ENCODE measurements around the gene RAPSN. TPM values are rescaled to one million over a fixed set of nuclear protein-coding genes. Genes with fewer than 3 reads are reported as not detected.

Gene RAPSN
- total RNA-seq, 1 donor from 2014 or later: 3.7 TPM

DNA sequence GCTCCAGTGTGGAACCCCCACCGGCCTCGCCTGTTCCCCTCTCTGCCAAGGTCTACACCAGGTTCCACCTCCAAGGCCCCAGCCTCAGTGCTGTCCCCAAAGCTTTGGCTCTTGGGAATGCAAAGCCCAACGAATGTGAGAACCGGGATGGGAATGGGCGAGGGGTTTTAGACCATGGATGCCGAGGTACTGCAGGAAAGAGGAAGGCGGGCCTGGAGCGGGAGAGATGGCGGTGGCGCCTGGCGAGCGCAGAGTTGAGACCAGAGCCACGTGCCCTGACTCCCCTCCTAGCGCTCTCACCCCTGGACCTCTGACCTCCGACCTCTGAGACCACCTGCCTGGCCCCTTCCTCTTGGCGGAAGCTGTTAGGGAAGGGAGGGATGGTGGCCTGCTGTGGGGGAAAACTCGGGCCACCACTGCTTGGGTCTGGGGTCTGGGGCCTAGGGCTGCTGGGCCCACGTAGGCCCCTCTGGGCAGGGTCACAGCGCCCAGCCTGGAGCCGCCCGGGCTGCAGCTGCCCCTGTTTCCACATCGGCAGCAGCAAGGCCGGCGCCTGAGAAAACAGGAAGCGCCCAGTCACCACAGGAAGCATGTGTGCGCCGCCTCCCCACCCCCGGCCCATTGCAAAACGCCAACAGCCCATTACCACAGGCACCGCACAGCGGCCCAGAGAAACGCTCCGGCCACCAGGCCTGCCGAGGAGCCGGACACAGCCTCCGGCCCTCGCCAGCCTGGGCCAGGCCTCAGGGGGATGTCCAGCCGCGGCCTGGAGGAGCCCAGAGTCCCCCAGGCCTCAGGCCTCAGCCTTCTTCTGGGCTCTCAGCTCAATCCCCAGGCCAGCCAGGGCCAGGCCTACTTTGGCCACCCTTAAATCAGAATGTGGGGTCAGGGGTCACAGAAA, 54.4 kb downstream of the RAPSN start:
- peak; percentile 88 for DNase-seq (ENCODE audit: low spot score)
- intact Hi-C loops (cut with DNase I): no loop called here

DNA sequence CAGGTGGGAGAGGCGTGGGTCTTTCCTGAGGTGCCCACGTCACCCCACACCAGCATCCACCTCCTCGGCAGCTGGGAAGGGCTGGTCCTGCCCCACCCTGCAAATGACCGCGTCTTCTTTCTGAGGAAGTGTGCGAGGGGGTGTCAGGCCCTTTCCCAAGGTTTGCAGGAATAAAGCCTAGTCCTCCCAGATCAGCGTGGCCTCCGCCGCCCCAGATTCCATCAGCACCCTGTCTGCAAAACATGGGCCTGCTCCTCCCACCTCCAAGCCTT, 55.0 kb downstream of the RAPSN start:
- intact Hi-C loops (cut with DNase I): no loop called here
- DNase-seq (ENCODE audit: low spot score): peak; percentile 92

DNA sequence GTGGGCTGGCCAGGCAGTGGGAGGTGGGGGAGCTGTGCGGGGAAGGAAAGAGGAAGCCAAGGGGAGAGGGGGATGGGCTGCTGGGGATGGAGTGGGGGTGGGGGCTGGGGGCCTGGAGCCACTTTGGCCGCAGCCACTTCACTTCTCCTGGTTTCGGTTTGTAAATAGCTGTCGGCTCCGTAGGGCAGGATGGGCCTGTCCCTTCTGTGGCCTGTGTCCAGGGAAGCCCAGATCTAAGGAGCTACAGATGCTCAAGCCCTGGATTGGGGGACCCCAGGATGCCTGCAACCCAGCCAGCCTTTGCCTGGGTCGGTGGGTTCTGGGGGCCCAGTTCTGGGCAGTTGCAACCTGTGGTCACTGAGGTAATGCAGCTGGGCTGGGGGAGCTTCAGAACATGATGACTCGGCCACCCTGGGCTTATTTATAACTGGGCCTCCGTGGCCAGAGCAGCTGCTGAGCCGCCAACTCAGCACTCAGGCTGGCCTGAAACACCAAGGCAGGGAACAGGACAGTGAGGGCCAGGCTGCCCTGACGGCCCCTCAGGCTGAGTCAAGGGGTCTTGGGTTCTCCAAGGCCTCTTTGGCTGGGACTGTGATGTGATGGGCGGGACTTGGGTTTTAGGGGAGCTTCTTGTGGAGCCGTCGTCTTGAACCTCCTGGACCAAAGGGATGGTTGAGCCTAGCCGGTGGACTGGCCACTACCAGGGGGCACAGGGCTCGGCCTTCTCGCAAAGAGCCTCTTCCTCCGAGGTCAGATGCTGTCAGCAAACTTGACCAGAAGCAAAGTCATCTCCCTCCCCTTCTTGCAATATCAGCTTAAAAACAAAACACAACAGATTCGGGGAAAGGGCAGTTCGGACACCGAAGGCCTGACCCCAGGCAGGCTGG, 55.5 kb downstream of the RAPSN start:
- intact Hi-C loops (cut with DNase I): no loop called here
- peak; percentile 83 for DNase-seq (ENCODE audit: low spot score)

DNA sequence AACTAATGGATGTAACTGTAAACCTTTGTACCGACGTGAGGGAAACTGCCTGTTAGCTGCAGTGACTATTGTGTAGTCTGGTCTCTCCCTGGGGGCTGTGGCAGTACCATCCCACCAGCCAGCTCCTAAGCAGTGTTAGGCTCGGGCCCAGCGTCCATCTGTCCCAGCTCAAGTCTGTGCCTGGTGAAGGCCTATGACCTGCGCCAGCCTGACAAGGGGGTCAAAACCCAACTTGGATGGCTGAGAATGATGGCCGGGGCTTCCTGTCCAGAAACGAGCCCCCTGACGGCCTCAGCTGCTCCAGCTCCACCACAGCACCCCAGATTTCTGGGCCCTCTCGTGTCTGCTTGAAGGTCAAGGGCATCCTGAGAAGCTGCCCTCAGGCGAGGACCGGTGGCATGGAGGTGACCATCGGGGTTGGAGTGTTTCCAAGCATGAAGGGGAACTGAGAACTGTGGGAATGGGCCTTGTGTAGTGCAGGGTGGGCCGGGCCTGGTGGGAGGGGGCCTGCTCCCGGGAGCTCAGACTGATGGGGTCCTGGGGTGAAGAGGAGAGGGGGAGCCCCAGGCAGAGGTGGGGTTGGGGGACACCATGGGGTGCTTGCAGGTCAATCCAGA, 56.3 kb downstream of the RAPSN start:
- intact Hi-C loops (cut with DNase I): no loop called here
- no peak for DNase-seq (ENCODE audit: low spot score)

DNA sequence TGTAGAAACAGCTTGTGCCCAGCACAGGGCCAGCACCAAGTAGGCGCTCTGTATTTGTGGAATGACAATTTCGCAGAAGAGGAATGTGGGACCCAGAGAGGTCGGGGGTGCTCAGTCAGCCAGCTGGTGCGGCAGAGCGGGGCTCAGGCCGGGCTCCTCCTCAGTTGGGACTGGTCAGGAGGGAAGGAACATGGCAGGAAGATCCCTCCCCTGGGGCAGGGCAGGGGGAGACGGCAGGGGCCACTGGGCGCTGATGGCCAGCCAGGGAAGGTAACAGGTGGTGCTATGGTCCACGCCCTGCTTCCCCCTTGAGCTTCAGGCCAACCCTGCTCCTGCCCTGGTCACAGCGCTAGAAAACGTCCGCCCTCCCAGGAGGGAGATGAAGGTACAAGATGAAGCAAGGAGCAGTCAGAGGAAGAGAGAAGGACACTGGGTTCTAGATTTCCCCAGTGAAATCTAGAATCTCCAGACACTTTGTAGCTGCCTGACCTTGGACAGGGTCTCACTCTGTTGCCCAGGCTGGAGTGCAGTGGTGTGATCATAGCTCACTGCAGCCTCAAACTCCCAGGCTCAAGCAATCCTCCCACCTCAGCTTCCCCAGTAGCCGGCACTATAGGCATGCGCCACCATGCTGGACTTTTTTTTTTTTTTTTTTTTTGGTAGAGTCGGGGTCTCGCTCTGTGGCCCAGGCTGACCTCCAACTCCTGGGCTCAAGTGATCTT, 57.1 kb downstream of the RAPSN start:
- intact Hi-C loops (cut with DNase I): no loop called here

DNA sequence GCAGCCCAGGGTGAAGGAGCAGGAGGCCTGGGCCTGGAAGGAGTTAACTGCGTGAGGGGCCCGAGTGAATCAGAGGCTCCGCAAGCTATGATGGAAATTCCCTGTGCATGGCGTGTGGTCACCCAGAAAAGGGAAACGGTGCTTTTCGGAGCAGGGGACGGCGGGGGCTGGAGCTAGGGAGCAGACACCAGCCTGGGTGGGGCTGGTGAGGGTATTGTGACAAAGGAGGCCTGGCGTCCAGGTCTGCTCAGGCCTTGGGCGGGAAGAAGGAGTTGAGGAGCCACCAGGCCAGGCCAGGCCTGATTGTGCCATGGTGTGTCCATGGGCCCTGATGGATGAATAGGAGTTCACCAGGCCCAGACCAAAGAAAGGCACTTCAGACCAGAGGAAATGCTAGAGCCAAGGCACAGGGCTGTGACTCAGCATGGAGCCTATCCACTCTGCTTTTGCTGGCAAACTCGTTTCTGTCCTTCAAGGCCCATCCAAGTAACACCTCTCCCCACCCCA, 57.8 kb downstream of the RAPSN start:
- intact Hi-C loops (cut with DNase I): no loop called here
- peak; percentile 85 for DNase-seq (ENCODE audit: low spot score)

More for the DNA sequence above, 57.1 kb downstream of the RAPSN start:
- DNase-seq (ENCODE audit: low spot score): peak; percentile 56

DNA sequence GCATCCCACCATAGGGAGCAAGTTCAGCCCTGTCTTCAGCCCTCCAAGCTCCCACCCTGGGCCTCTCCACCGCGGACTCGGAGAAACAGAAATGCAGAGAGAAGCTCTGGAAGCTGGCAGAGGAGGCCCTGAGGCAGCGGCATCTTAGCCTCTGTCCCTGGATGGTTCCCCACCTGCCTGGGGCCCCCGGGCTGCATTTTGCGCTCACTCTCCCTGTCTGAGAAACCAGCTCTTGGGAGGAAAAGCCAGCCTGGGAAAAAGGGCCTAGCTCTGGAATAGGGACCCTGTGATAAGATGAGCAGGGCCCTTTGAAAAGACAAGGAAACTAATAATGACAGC, 58.5 kb downstream of the RAPSN start:
- intact Hi-C loops (cut with DNase I): no loop called here
- DNase-seq (ENCODE audit: low spot score): no peak

DNA sequence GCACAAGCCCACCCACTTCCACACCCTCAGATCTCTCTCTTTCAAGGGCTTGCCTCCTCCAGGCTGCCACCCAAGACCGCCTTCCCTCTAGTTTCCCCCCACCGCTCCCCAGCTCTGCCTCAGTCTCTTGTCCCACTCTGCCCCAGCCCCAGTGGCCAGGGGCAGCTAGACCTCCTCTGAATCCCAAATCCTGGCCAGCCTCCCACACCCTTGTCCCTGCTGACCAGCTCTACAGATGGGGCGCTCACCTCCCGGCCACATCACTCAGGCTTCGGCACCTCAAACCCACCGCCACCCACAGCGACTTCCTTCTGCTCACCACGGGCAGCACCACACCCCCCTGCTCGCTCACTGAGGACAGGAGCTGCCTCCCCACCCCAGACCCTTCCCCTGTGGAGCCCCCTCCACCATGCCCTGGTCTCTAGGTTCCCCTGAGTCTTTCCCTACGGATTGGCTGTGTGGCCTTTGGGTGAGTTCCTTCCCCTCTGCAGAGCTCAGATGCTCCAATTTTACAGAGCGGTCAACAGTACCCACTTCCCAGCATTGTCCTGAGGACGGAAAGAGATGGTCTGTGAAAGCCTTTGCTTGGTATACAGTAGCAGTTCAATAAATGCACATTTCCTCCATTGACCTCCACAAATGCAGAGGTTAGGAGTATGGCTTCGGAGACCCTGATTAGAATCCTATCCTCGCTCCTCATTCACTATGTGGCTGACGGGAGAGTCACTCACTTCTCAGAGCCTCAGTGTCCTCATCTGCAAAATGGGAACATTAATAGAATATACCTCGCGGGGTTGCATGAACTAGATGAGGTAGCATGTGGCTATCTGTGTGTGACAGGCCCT, 59.1 kb downstream of the RAPSN start:
- no peak for DNase-seq (ENCODE audit: low spot score)
- intact Hi-C loops (cut with DNase I): no loop called here

DNA sequence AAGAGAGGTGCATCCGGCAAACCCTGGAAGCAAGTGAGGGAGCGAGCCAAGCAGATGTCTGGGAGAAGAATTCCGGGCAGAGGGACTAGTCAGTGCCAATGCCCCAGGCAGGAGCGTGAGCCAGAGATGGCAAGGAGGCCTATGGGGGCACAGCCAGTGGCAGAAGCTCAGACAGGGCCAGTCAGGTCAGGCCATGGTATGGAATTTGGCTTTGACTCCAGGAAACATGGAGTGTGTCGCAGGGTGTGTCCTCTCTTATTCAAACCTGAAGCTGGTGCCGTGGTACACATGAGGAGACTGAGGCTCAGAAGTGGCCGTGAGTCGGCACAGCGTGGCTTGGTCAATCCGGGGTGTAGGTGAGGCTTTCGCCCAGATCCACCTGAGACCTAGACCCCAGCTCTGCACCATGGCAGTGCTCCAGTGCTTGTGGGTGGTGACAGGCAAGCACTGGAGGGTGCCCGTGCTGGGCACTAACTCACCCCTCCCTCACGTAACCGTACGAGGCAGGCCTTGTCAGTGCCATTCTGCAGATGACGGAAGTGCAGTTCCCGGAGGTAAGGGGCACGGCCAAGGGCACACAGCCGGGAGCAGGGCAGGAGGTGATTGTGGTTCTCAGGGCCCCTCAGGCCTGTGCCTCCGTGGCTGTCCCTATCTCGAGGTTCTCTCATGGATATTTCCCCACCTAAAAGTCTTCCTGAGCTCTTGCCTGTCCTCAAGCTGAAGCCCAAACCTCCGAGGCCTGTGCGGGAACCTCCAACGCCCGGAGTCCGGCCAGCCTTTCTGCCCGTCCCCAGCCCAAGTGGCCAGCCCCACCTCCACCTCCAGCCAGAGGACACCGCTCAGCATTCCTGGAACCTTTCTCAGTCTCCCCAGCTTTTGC, 60.0 kb downstream of the RAPSN start:
- peak; percentile 90 for DNase-seq (ENCODE audit: low spot score)
- intact Hi-C loops (cut with DNase I): no loop called here

DNA sequence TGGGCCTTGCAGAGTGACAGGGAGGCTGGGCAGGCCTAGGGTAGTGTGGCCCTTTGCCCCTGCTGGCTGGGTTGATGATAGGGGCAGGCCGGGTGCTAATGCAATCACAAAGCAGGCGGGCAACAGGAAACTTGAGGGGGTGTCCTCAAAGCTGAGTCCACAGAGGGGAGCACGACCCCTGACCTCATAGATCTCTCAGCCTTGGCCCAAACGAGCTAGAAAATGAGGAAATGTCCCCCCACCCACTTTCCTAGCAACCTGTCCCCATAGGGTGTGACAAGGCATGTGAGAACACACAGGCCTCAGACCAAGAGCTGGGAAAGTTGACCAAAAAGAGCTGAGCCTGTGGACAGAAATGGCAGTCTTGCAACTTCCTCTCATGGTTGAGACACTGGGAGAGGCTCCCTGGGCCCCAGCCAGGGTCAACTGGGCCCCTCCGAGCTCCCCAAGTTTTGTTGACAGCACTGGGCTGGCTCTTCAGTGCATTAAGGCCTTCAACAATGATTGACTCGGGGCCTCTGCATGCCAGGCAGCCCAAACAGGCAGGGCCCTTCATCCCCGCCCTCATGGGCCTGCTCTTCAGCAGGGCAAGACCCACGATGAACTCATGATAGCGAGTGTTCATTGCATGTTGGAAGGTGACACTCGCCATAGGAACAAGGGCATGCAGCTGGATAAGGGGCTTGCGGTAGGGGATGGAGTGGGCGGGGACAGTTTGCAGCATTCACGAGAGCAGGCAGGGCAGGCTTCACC, 60.8 kb downstream of the RAPSN start:
- no peak for DNase-seq (ENCODE audit: low spot score)
- intact Hi-C loops (cut with DNase I): no loop called here

Small RNA genes lying within 50 kb of the gene (microRNA-seq; reads per million reads assigned to microRNA genes)
- not detected for gene MIR4487

Other genes with a start within 250 kb of the RAPSN start
- gene DDB2, start 234.2 kb downstream of the RAPSN start, total RNA-seq: 13.9 TPM
- 17.3 TPM for gene ACP2, start 200.3 kb downstream of the RAPSN start, total RNA-seq
- 7.1 TPM for gene NR1H3, start 191.1 kb downstream of the RAPSN start, total RNA-seq
- 33.1 TPM for gene MADD, start 179.0 kb downstream of the RAPSN start, total RNA-seq
- gene MYBPC3, start 96.4 kb downstream of the RAPSN start, total RNA-seq: 1,860 TPM
- 12.0 TPM for gene SPI1, start 70.6 kb downstream of the RAPSN start, total RNA-seq
- 72.2 TPM for gene SLC39A13, start 40.5 kb downstream of the RAPSN start, total RNA-seq
- 132 TPM for gene PSMC3, start 22.7 kb downstream of the RAPSN start, total RNA-seq
- gene CELF1, start 104.0 kb upstream of the RAPSN start, total RNA-seq: 102 TPM
- 18.7 TPM for gene PTPMT1, start 116.5 kb upstream of the RAPSN start, total RNA-seq
- 14.3 TPM for gene KBTBD4, start 129.8 kb upstream of the RAPSN start, total RNA-seq
- gene NDUFS3, start 129.9 kb upstream of the RAPSN start, total RNA-seq: 234 TPM
- not detected for gene FAM180B, start 137.5 kb upstream of the RAPSN start, total RNA-seq
- gene C1QTNF4, start 145.3 kb upstream of the RAPSN start, total RNA-seq: 0.51 TPM
- 77.4 TPM for gene MTCH2, start 193.4 kb upstream of the RAPSN start, total RNA-seq